ENCODE data around the gene METTL9. TPM values are rescaled to one million over a fixed set of nuclear protein-coding genes. Genes with fewer than 3 reads are reported as not detected.

The METTL9 gene
- total RNA-seq, 1 experiment from 2014 or later, result 41.4 TPM

- BruUV-seq (replicated peaks), result no TSS peak
- Histone ChIP-seq H3K9me2 (ENCODE audit: insufficient read depth) (no peaks in the 10 kb centered on the region), H3K27me3 (ENCODE audit: insufficient read depth, low read length) (no peaks in the 10 kb centered on the region), H3K4me3 (replicated peaks in 1 of 2; ENCODE audit: low read depth in 1 of 2, low read length in 2 of 2) (no peak overlapping the region), H3K4me1 (ENCODE audit: control insufficient read depth in 1 of 2, insufficient read depth in 2 of 2, low read length in 2 of 2) (peaks cover 9 to 11% of the 10 kb centered on the region in 2 experiments; a peak in 3 of 4 replicates), H3K36me3 (ENCODE audit: control insufficient read depth in 1 of 2, insufficient read depth in 2 of 2, low read length in 2 of 2) (0 out of 4 replicates have a peak, but pooled peaks cover 0 to 3% of the 10 kb centered on the region in 2 experiments), H4K20me1 (ENCODE audit: insufficient read depth) (no peaks in the 10 kb centered on the region), H3K79me2 (ENCODE audit: insufficient read depth, low read length) (no peaks in the 10 kb centered on the region), H3K4me2 (ENCODE audit: low read length) (no peak overlapping the region), H3K9ac (ENCODE audit: low read length) (no peak overlapping the region), H3K9me3 (ENCODE audit: control insufficient read depth in 1 of 2, insufficient read depth in 1 of 2, low read depth in 1 of 2, low read length in 2 of 2) (no peaks in the 10 kb centered on the region), H2AFZ (ENCODE audit: low read depth, low read length, poor library complexity, severe bottlenecking) (no peak overlapping the region), H3K27ac (ENCODE audit: low read depth, low read length) (no peak overlapping the region)
- ChIA-PET CTCF (no interaction called here), POLR2A (no interaction called here), RAD21 (ENCODE audit: low non-redundant PET in 1 of 2, low total read pairs in 2 of 2, uncharacterized antibody in 2 of 2, unreplicated experiment in 2 of 2) (no interaction called here)
- no peak for TF ChIP-seq EGR1 (IDR thresholded peaks at IDR 0.05; ENCODE audit: low read depth)
- TF ChIP-seq REST (IDR thresholded peaks at IDR 0.05; ENCODE audit: low read depth), result no peak
- TF ChIP-seq POLR2AphosphoS5 (IDR thresholded peaks at IDR 0.05; ENCODE audit: low read depth, low read length), result no peak
- no peak for TF ChIP-seq ATF3 (IDR thresholded peaks at IDR 0.05)
- no peak for TF ChIP-seq CTCF (IDR thresholded peaks at IDR 0.05 in 2 of 3, conservative IDR thresholded peaks at IDR 0.05 in 1 of 3; ENCODE audit: borderline replicate concordance in 1 of 3, insufficient read depth in 1 of 3, low read depth in 2 of 3, low read length in 2 of 3)
- TF ChIP-seq ZNF274 (IDR thresholded peaks at IDR 0.05; ENCODE audit: low read depth, low read length), result no peak
- TF ChIP-seq SP1 (IDR thresholded peaks at IDR 0.05; ENCODE audit: low read depth), result no peak
- no peak for DNase-seq (ENCODE audit: low read depth, low spot score)
- no peak for ATAC-seq
- intact Hi-C loops (cut with micrococcal nuclease), result no loop called here
Observed at GRCh38 chr16:21622545-21622944, 23.2 kb downstream of the METTL9 start.
